Measurements from ENCODE around the gene UCKL1.

DNA sequence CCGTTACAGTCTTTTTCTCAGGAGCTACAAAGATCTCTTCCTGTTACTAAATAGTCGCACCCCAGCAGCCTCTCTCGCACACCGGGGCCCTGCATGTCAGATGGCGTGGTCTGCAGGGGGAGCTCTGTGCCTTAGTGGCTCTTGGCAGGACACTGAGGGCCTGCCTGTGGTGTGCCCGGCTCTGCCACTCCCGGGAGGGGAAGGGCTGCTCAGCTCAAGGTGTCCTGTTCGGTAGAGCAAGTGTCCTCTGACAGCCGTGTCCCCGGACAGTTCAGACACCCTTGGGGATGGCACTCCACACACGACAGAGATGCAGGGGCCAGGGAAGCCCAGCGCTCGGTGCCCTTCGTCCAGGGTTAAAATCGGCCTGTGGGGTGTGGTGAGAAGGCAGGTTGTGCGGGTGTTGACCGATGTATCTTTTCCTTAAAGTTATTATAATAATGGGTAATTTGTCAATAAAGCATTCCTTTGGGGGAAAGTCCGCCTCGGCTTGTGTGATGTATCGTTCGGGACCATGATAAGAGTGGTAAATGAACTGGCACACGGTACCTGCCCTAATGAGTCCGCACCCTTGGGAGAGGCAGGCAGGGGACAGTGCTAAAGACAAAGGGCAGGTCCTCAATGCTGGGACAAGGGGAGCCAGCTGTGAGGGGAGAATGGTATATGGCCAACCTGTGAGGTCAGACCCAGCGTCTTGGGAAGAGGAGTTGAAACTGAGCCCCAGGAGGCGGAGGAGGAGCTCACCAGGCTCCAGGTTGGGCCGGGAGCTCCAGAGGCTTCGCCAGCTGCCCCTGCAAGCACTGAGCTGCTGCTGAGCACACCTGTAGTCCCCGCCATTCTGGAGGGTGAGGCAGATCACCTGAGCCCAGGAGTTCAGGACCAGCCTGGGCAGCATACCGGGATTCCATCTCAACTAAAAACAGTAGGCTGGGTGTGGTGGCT is 64.9 kb downstream of the UCKL1 start:
- TF ChIP-seq CTCF (IDR thresholded peaks at IDR 0.05) (no peak), POLR2AphosphoS5 (IDR thresholded peaks at IDR 0.05; ENCODE audit: insufficient read depth in 1 of 2, low read depth in 1 of 2) (no peak), POLR2A (IDR thresholded peaks at IDR 0.05) (no peak)
